Stimulated activated CD4-positive, alpha-beta T cell treated with anti-CD3 and anti-CD28 coated beads, Interleukin-15, amount 100 ng/mL, for 24 hours (primary cell): ENCODE data around the gene CYP27C1.
"Not testable (repeated sequence)": the region's sequence is repeated elsewhere in the genome, so short reads cannot be mapped to it uniquely, and the experiment has no call there.

Source experiments
- DNase-seq: peaks from one replicate; pipeline ENCODE4 v3.0.0-alpha.2; 2020

Gene CYP27C1

DNA sequence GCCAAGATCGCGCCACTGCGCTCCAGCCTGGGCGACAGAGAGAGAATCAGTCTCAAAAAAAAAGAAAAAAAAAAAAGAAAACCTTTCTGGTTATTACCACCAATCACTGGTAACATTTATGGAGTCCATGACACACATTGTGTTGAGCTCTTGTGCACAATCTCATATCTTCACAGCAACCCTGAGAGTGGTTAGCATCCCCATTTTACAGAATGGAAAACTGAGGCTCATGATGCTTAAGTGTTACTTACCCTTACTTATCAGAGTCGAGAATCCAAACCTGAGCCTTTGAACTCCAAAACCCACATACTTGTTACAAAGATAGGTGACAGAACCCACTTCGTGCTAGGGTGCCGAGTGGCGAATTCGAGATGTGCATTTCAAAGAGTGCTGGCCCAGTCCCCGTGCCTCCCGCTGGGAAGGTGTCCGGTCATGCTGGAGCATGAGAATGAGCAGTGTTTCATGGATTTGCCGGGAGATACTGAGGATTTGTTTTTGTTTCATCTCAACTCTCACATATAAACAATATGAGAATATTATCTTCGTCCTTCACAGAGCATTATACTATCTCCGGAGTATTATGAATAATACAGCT lies 50.9 kb downstream of the CYP27C1 start:
- DNase-seq, result no peak

DNA sequence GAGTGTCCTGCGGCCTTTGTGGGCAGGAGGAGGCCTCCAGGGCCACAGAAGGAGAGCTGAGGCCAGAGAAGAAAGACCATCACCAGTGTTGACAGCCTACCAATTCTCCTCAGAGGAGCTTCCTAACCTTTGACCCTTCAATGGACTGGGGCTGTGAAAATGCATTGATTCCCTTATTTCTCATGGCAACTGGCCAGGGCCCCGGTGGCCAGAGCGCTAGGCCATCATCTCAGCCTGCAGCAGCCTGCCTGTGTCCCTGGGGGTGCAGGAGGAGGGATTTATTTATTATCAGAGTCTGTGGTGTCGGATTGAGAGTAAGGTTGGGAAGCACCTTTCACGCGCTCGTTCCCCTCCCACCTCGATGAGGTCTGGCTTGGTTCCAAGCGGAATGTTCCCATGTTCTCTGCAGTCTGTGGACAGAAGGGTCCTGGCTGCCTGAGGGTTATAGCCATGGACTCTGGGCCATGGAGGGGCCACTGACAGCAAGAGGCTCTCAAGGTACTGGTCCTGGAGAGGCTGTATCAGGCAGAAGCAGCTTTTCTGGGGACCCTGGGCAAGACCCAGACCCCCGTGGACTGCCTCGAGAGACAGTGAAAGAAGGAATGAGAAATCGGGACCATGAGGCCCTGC lies 53.8 kb downstream of the CYP27C1 start:
- DNase-seq, result no peak

DNA sequence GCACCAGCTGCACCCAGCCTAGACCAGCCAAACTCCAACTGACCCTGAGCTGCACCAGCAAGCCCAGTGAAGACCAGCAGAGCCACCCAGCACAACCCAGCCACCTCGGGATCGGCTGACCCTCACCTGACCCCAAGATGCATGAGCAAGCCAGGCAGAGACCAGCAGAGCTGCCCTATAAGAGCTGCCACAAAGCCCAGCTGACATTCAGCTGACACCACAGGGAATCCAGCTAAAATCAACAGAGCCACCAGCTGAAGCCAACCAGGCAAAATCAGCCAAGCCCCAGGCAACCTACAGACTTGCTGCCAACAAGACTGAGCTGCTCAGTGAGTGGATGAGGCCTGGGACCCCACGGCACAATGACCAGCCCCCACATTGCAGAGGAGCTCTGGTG lies 54.6 kb downstream of the CYP27C1 start:
- no peak for DNase-seq

DNA sequence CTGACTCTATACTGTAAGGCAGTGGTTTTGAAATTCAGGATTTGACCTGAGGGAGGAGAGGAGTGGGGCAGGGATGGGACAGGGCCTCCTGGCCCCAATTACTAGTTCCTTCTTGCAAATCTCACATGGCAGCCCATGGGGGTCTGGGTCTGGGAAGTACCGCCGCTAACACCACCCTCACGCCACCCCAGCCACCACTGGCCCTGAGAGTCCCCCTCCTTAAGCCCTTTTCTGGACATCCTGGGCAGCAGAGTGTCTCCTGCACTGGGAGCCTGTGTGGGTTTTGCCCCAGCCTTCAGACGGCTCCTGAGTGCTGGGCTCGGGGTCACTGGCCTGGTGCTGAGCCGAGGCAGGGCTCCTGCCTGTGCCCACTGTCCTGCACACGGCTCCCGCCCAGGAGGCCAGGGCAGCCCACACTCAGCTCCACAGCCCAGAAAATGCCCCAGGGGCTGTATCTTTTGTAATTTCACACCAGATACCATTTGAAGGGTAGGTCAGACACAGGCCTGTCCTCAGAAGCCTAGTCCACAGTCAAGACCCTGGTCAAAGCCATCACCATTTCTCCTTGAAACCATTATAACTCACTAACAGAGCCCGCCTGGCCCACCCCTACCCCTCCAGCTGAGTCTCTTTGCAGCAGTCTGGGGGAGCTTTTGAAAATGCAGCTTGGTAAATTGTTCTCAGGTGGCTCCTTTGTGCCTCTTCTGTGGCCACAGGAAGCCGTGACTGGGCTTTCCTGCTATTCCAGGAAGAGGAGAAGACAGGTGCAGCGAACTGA lies 55.1 kb downstream of the CYP27C1 start:
- no peak for DNase-seq

DNA sequence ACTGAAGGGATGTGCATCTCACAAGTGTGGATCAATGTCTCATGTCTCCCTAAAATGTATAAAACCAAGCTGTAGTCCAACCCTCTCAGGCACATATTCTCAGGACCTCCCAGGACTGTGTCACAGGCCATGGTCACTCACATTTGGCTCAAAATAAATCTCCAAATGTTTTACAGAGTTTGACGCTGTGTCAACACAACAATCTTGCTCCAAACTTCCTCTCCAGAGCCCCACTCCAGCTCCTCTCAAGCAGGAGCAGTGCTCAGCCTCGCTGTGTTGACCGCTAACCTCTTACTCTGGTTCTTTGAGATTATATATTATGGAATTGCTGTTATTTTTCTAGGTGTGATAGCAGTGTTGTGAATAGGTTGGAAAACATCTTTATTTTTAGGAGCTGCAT lies 56.2 kb downstream of the CYP27C1 start:
- DNase-seq, result no peak

DNA sequence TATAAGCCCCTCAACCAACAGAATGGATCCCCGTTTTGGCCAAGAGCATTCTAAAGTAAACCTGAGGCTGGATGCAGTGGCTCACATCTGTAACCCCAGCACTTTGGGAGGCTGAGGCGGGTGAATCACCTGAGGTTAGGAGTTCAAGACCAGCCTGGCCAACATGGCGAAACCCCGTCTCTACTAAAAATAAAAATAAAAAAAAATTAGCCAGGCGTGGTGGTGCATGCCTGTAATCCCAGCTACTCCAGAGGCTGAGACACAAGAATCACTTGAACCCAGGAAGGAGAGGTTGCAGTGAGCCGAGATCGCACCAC lies 57.1 kb downstream of the CYP27C1 start:
- DNase-seq, result not testable (repeated sequence)

DNA sequence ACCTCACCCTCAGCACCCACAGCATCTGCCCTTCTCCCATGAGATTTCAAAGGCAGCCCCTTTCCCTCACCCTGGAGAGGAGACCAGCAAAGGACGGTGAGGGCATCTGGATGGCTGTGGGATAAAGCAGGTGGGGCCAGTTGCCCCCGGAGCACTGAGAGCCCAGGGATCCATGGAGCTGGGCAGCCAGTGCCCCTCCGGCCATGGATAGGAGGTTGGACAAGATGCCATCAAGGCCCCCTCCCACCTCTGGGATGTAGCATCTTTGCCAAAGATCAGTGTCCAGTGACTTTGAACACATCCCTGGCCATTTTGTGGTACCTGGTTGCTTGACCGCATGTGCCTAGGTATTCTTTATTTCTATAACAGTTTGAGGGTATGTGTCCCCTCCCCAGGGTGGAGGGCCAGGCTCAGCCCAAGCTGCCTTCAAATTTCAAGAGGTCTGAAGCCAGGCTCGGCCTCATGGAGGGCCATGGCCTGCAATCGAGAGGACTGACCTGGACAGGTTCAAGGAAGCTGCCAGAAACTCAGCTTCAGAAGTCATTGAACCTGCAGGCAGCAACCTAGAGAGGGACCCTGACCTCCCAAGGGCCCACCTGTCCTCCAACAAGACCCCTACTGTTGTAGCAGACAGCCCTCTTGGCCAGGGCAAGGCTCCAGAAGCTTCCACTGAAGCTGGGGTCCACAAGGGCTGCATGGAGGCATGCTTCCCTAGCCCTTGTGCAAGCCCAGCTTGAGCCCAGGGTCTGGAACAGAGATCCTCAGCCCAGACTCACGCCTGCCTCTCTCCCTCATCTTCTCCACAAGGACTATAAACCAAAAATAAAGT lies 57.6 kb downstream of the CYP27C1 start:
- DNase-seq, result no peak

DNA sequence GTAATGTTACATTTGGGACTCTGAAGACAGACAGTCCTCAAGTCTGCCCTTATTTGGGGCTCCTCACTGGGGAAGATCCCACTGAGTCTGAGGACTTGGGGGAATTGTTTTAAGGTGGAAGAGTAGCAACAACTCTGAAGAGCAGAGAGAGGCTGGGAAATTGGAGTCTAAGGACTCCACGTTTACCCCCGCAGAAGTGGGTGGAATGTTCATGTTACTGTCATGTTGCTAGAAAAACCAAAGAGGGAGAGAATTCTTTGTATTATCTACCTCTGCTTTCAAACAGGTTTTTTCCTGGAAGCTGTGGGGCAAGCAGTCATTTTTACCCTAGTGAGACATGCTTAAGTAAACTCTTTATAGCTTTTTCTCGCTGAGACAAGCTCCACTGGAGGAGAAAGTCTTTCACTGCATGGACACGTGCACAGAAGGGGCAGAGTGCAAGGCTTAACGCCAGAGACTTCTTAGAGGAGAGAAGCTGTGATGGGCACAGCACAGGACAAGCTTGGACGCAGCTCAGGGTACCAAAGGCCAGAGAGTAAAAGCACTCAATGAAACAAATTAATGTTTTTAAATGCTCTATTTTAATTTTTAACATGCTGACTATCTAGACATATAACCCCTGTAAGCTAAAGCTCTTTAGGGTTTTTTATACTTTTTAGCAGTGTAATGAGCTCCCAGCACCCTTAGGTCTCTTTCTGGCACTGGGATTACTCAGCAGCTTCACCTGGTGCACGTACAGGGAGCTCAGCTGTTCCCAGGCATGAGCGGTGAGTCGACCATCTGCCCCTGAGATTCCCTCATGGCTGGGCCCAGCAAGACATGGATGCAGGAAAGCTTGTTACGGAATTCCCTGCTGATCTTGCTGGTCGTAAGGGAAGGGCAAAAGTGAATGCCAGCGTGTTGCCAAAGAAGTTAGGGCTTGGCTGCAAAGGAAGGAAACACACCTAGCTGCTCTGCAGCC lies 58.6 kb downstream of the CYP27C1 start:
- no peak for DNase-seq

DNA sequence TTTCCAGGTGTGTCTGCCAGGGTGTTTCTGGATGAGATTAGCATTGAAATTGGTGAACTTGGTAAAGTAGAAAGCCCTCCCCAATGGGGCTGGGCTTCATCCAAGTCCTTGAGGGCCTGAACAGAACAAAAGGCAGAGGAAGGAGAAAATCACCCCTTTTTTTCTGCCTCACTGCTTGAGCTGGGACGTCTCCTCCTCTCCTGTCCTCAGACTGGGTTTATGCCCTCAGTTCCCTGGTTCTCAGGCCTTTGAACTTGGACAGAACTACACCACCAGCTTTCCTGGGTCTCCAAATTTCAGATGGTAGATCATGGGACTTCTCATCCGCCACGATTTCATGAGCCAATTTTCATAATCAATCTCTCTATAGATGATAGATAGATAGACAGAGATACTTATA lies 59.4 kb downstream of the CYP27C1 start:
- DNase-seq, result no peak

DNA sequence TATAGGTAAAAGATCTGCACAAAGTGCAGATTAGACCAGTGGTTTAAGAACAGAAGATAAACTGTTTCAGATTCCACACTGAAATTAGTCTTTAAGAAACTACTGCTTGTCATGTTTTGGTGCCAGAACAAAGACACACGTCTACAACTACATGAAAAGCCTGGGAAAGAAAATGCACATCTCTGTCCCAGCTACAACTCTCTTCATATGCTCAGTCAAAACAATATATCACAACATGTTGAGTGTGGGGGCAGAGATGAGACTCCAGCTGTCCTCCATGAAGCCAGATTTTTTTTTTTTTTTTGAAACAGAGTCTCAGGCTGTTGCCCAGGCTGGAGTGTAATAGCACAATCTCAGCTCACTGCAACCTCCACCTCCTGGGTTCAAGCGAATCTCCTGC lies 60.6 kb downstream of the CYP27C1 start:
- no peak for DNase-seq

DNA sequence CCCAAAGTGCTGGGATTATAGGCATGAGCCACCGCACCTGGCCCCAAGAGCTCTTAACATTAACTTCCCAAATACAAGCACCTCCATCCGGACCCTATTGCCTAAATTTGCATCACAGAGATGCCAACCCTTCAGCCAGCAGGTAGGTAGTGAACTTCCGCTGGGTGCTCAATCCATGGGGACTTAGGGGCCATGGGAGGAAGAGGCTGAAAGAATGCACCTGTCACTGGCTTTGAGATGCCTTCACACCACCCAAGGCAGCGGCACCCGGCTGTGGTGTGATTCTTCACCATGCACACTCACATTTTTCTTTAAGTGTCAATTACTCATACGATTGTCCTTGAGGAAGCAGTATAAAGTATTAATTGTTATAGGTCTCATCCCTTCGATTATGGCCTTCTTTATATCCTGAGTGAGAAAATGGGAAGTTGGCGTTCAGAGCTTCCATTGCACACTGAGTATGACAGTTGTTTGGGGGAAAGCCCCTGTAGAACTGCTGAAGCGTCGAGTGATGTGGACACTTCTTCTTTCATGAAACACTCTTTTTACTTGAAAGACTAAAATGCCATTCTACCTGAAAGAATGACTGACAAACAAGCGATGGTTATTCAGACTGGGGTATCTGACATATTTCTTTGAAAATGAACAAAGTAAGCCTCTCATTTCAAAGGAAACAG lies 61.3 kb downstream of the CYP27C1 start:
- no peak for DNase-seq

DNA sequence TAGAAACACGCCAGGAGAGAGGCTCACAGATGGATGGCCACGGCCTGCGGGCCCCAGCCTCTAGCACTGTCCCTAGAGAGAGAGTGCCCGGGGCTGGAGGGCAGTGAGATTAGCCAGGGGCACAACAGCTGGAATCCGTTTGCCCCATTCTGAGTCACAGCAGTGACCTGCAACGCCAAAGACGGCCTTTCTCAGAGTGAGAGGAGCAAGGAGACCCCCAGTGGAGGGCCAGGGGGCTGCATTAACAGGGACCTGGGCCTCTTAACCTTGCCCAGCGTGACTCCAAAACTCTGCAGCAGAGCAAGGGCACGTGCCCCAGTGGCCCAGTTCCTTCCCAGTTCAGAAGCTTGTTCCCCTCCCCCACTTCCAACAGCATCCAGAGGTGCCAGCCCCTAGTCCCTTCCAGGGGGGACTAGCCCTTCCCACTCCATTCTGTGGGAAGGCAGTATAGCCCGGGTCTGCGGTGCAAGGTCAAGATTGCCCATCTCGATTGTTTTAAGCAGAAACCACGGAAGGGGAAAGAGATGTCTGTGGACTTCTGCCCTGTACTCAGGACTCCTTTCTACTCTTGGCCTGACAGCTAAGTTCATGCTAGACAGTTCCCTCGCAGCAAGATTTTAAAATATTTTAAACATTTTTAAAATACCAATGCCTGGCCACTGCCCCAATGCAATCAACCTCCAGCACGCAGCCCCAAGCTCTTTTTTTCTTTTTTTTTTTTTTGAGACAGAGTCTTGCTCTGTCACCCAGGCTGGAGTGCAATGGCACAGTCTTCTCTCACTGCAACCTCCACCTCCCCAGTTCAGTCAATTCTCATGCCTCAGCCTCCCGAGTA lies 62.2 kb downstream of the CYP27C1 start:
- DNase-seq, result peak; percentile 8

DNA sequence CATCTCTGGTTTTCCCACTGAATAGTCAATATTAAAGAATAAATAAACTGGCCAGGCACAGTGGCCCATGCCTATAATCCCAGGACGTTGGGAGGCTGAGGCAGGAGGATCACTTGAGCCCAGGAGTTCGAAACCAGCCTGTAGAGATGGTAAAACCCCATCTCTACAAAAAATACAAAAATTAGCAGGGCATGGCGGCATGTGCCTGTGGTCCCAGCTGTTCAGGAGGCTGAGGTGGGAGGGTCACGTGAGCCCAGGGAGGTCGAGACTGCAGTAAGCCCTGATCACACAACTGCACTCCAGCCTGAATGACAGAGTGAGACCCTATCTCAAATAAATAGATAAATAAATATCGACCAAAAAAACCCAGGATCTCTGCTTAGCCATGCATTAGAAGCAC lies 63.0 kb downstream of the CYP27C1 start:
- no peak for DNase-seq

DNA sequence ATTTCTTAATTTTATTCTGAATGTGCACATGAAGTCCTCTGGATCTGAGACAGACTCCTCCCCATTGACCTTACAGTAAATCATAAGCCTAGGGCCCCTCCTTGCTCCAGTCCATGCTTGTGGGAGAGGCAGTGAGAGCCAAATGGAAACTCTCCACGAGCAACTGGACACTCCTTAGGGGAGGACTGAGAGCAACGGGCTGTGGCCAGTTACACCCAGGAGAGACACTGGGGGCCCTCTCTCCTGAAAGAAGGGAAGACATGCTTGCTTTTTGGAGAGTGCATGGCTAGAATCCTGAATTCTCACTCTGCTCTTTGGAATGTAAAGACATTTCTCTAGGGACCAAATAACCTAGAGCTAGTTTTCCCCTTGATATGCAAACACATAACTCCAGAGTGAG lies 64.2 kb downstream of the CYP27C1 start:
- DNase-seq, result no peak

DNA sequence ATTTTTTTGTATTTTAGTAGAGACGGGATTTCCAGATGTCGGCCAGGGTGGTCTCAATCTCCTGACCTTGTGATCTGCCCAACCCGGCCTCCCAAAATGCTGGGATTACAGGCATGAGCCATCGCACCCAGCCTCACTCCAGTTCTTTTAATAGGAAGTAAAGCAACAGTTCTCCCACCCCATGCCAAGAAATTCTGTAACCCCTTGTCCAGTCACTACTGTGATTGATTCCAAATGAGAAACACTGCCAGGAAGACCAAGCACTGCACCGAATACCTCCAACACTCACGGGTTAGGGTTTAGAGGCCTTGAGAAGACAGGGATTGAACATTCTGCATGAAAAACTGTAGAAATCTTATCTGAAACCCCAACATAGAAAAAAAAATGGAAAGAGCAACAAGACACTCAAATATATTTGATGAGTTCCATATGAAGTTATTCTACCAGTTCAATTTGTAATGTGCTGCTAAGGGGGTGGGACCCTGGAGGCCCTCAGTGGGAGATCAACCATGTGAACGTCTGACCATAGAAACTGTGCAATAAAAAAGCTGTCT lies 65.0 kb downstream of the CYP27C1 start:
- DNase-seq, result no peak

DNA sequence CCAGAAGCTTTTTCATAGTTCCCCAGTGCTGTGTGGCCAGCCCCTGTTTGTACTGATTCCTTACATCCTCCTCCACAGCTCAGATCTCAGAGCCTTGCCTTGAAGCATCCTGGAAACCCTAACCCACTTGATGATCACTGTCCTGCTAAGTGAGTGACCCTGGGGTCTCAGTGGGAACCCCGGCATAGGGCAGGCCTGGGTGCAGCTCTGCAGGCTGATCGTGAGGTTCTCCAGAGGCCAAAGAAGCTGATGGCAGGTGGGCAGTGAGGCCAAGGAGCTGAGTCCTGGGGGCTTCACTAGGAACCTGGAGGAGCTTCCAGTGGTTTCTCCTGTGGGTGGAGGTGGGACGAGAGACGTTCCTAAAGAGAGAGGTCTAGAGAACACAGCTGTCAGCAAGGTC lies 65.7 kb downstream of the CYP27C1 start:
- no peak for DNase-seq

DNA sequence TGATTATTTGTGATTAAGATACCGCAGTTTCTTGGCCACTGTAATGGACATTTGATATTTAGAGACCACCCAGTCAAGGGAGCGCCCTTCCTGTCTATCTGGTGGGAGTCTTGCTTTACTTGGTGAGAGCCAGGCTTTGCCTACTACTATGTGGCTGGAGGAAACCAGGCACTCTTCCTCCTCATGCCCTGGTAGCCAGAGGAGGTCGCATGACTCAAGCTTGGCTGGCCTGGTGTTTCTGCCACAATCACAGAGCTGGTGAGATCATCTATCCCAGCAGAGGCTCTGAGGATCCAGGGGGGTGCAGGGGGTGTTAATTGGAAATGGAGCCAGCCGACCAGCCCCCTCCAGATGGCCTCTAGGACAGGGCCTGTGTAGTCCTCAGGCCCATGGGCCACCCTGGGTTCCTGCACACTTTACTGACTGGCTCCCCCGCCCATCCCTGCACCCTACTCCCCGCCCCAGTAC lies 66.4 kb downstream of the CYP27C1 start:
- no peak for DNase-seq

DNA sequence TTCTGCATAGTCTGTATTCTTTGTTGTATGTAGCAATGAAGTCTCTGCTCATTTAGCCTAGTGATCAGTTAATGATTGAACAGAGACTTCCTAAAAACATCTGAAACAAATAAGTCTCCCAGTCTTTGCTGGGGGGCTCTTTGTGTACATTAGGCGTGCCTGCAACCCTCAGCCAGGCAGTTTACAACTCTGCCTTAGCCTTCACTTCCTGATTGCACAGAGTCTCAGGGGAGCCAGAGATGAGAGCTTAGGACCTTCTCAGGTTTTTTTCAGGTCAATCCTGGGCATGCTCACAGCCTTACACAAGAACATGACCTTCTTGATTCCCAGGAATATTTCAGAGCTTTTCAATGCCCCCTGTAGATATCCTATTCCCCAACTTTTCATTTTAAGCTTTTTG lies 69.1 kb downstream of the CYP27C1 start:
- DNase-seq, result no peak

DNA sequence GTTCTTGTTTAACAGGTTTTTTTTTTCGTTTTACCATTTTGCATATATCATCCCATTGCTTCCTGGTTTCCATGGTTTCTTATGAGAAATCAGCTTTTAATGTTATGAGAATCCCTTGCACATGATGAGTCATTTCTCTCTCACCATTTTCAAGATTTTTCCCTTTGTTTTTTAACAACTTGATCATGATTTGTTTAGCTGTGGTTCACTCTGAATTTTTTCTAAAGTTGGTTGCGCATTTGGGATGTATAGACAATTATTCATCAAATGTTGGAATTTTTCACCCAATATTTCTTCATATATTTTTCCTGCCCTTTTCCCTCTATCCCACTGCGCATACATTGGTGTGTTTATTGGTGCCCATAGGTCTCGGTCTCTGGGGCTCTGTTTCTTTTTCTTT lies 70.7 kb downstream of the CYP27C1 start:
- DNase-seq, result no peak

DNA sequence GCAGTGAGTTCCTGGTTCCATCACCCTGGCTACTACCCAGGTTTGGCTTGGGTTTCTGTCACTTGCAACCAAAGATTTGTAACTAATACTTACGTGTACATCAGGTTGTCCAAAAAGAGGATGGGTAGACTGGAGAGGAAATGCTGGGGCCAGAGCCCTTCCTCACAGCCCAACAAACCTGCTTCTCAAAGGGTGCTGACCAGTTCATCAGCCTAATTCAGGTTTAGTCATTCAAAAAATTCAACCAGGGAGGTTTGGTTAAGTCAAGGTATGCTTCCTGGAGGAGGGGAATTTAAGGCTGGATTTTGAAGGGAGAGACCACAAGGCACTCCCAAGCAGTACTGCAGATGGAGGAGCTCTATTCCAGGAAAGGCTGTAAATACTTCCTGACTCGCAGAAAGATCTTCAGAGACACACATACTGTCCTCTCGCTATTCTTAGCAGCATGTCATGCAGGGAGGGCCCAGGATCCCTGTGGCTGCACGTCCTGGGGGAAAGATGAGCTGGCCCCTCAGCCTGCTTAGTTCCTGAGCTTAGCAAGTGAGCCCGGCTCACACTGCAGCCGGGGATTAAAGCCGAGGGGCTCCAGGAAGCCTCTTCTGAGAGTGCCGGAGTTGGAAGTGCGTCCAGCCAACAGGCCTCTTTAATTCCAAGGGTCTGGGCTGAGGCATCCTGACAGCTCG lies 73.1 kb downstream of the CYP27C1 start:
- DNase-seq, result no peak
